HEK293T (cell line): Measurements from ENCODE around the gene SMIM29.

Experiments
- CTCF ChIA-PET: fragments of 350-600 bp; formaldehyde crosslinking; extraction: SDS; loops from one replicate; lab custom pipeline; 2021; ENCODE audit warnings: antibody characterized with exemption, inconsistent platforms; lab: Yijun Ruan, JAX
- POLR2A ChIA-PET: fragments of 350-600 bp; formaldehyde crosslinking; extraction: SDS; loops from one replicate; lab custom pipeline; 2020; ENCODE audit warnings: antibody characterized with exemption, inconsistent platforms; lab: Yijun Ruan, JAX
- DNase-seq: peaks from one replicate; pipeline ENCODE4 v3.0.0; 2012; ENCODE audit warnings: mixed read lengths; ENCODE audit errors: extremely low spot score
- ARNT ChIP-seq: fragments of 450-650 bp; IDR thresholded peaks from 2 replicates; pipeline ENCODE4 v1.6.1; 2017; ENCODE audit warnings: mild to moderate bottlenecking
- BHLHE40 ChIP-seq: fragments of 450-650 bp; IDR thresholded peaks from 2 replicates; pipeline ENCODE4 v1.6.1; 2016; ENCODE audit warnings: mild to moderate bottlenecking, moderate library complexity, borderline replicate concordance
- CTBP1 ChIP-seq: fragments of 450-650 bp; IDR thresholded peaks from 2 replicates; pipeline ENCODE4 v1.6.1; 2016; ENCODE audit warnings: borderline replicate concordance
- ELF4 ChIP-seq: fragments of 450-650 bp; IDR thresholded peaks from 2 replicates; pipeline ENCODE4 v1.6.1; 2017; ENCODE audit warnings: antibody characterized with exemption
- FOXA1 ChIP-seq: fragments of 450-650 bp; IDR thresholded peaks from 2 replicates; pipeline ENCODE4 v1.6.1; 2016; ENCODE audit warnings: mild to moderate bottlenecking
- FOXK2 ChIP-seq: fragments of 450-650 bp; IDR thresholded peaks from 2 replicates; pipeline ENCODE4 v1.6.1; 2016; ENCODE audit warnings: mild to moderate bottlenecking
- FOXM1 ChIP-seq: fragments of 450-650 bp; IDR thresholded peaks from 2 replicates; pipeline ENCODE4 v1.6.1; 2017; ENCODE audit warnings: mild to moderate bottlenecking, borderline replicate concordance
- HDGF ChIP-seq: fragments of 450-650 bp; IDR thresholded peaks from 2 replicates; pipeline ENCODE4 v1.6.1; 2017; ENCODE audit warnings: antibody characterized with exemption, borderline replicate concordance
- L3MBTL2 ChIP-seq: fragments of 450-650 bp; conservative IDR thresholded peaks from 2 replicates; pipeline ENCODE4 v1.6.1; 2016; ENCODE audit warnings: mild to moderate bottlenecking
- LEF1 ChIP-seq: fragments of 450-650 bp; IDR thresholded peaks from 2 replicates; pipeline ENCODE4 v1.6.1; 2017; ENCODE audit warnings: mild to moderate bottlenecking, borderline replicate concordance
- NFRKB ChIP-seq: fragments of 450-650 bp; IDR thresholded peaks from 2 replicates; pipeline ENCODE4 v1.6.1; 2016; ENCODE audit warnings: mild to moderate bottlenecking, moderate library complexity
- SP1 ChIP-seq: fragments of 450-650 bp; IDR thresholded peaks from 2 replicates; pipeline ENCODE4 v1.6.1; 2017
- SUZ12 ChIP-seq: fragments of 450-650 bp; IDR thresholded peaks from 2 replicates; pipeline ENCODE4 v1.6.1; 2016; ENCODE audit warnings: mild to moderate bottlenecking
- TARDBP ChIP-seq: fragments of 450-650 bp; IDR thresholded peaks from 2 replicates; pipeline ENCODE4 v1.6.1; 2016
- ZNF384 ChIP-seq: fragments of 450-650 bp; IDR thresholded peaks from 2 replicates; pipeline ENCODE4 v1.6.1; 2016
- TF ChIP-seq, protein P1 (sequence below): fragments of 450-650 bp; IDR thresholded peaks from 2 replicates; pipeline ENCODE4 v1.6.1; 2016

Gene SMIM29

DNA sequence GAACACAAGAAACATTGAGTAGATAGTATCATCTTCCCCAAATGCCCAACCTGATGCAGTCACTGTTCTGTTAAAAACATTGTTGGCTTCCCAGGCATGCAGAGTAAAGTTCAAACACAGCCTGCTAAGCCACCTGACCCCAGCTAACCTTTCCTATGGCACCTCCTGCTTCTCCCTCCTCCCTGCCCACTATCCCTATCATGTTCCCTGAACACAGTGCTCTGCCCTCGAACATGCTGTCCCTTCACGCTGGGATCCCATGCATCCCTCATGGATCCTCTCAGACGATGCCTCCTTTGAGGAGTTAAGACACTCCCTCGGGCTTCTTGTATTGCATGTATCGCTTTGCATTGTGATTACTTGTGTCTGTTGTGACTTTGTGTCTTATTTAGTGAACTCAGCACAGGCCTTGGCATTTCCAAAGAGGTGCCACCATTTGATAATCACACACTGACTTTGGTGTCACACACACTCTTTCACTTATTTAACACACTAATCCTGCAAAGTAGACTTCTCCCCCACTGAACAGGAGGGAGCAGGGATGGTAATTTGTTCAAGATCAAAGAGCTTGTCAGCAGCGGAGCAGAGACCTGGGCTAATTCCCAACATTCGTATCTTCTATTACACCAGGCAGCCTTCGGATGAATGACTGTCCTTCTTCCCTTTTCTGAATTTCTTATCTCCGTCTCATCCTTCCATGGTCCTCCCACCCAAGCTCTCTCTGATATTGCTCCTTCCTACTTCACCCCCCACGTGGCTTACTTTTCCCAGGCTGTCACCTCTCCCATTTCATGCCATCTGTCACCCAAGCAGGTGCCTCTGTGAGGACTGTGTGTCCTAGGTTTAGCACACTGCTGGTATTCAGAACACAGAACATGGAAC lies 28.3 kb upstream of the SMIM29 start:
- POLR2A ChIA-PET = no interaction called here

DNA sequence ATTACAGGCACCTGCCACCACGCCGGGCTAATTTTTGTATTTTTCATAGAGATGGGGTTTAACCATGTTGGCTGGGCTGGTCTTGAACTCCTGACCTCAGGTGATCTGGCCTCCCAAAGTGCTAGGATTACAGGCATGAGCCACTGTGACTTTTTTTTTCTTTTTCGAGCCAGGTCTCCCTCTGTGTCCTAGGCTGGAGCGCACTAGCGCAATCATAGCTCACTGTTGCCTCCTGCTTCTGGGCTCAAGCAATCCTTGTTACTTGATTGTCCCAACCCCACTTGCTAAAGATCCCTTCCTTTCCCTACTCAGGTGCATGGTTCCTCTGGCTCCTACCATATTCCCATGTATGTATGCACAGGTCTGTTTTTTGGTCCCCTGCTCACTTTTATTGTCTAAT lies 27.4 kb upstream of the SMIM29 start:
- CTCF ChIA-PET = no interaction called here
- TF ChIP-seq CTBP1 (no peak), HDGF (no peak), ELF4 (no peak), SUZ12 (no peak), SP1 (no peak), FOXM1 (no peak), NFRKB (no peak), TARDBP (no peak), LEF1 (no peak), FOXA1 (no peak), ARNT (no peak), BHLHE40 (no peak), L3MBTL2 (no peak), ZNF384 (no peak), FOXK2 (no peak)
- TF ChIP-seq, protein P1, sequence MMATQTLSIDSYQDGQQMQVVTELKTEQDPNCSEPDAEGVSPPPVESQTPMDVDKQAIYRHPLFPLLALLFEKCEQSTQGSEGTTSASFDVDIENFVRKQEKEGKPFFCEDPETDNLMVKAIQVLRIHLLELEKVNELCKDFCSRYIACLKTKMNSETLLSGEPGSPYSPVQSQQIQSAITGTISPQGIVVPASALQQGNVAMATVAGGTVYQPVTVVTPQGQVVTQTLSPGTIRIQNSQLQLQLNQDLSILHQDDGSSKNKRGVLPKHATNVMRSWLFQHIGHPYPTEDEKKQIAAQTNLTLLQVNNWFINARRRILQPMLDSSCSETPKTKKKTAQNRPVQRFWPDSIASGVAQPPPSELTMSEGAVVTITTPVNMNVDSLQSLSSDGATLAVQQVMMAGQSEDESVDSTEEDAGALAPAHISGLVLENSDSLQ = no peak
- POLR2A ChIA-PET = no interaction called here

More for the DNA sequence above, 28.3 kb upstream of the SMIM29 start:
- CTCF ChIA-PET = no interaction called here
- TF ChIP-seq HDGF (no peak), BHLHE40 (no peak), L3MBTL2 (no peak), FOXK2 (no peak), ELF4 (no peak), SP1 (no peak), FOXM1 (no peak), LEF1 (no peak), NFRKB (no peak), ARNT (no peak), FOXA1 (no peak), ZNF384 (no peak), SUZ12 (no peak), CTBP1 (no peak), TARDBP (no peak)
- TF ChIP-seq, protein P1 = no peak
- DNase-seq = no peak

DNA sequence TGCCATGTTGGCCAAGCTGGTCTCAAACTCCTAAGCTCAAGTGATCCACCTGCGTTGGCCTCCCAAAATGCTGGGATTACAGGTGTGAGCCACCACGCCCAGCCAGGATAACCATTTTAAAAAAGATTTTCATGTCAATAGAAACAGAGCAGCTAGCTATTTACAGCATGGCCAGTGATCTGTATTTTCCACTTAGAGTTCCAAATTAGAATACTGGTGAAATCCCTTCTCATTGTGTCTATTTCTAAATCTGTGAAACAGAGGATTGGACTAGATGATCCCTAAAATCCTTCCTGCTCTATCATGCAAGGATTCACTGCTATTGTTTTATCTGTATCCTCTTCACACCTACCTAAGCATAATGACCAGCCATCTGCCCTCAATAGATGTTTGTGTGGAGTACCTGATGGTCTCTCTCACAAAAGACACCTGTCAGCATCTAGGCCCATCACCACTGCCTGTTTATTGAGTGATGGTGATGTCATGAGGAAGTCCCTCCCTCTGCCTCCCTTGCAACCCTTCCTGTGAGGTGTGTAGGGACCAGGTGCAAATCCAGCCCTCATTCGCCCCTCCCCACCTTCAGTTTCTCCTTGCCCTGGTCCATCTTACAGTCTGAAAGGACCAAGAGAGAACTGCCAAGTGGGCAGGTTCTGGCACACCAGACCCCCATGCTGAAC lies 26.5 kb upstream of the SMIM29 start:
- CTCF ChIA-PET = no interaction called here
- POLR2A ChIA-PET = no interaction called here
- TF ChIP-seq, protein P1 = no peak
- TF ChIP-seq ARNT (no peak), LEF1 (no peak), ELF4 (no peak), FOXK2 (no peak), BHLHE40 (no peak), ZNF384 (no peak), FOXA1 (no peak), TARDBP (no peak), NFRKB (no peak), CTBP1 (no peak), SUZ12 (no peak), SP1 (no peak), L3MBTL2 (no peak), HDGF (no peak), FOXM1 (no peak)
- no peak for DNase-seq

More for the DNA sequence above, 27.4 kb upstream of the SMIM29 start:
- no peak for DNase-seq

DNA sequence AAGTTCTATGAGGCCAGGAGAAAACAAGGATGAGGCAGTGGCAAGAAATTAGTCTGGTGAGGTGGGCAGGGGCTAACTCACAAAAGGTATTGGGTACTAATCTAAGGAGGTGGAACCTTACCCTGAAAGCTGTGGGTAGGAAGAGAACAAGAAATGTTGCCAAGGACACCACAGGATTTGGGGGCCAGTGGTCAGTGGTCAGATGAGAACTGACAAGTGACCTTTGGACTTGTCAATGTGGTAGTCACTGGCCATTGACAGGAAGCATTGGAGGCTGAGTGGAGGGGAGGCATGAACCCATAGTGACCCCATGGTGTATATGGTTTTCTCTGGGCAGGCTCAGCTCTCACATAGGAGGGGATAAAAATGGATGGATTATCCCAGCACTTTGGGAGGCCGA lies 25.3 kb upstream of the SMIM29 start:
- DNase-seq = no peak
- TF ChIP-seq L3MBTL2 (no peak), HDGF (no peak), FOXK2 (no peak), SP1 (no peak), NFRKB (no peak), TARDBP (no peak), BHLHE40 (no peak), ARNT (no peak), FOXM1 (no peak), LEF1 (no peak), FOXA1 (no peak)
- TF ChIP-seq, protein P1 = no peak
- ChIA-PET CTCF (no interaction called here), POLR2A (no interaction called here)
